SU-DHL-6 (cell line): Measurements from ENCODE around the gene FUCA1.
"Not testable (repeated sequence)": the region's sequence is repeated elsewhere in the genome, so short reads cannot be mapped to it uniquely, and the experiment has no call there.

Experiments
- H2AFZ ChIP-seq: fragments of 200-600 bp; sonication (generic); 2 replicates; pipeline ENCODE4 v1.6.1; 2014; ENCODE audit warnings: low read depth, mild to moderate bottlenecking, moderate library complexity, mixed read lengths, antibody characterized with exemption, low read length; ENCODE audit not compliant: severe bottlenecking
- H3F3A ChIP-seq: fragments of 200-600 bp; shearing (Covaris generic); 2 replicates; pipeline ENCODE4 v1.6.0; 2016; ENCODE audit warnings: antibody characterized with exemption, mild to moderate bottlenecking; ENCODE audit not compliant: insufficient read depth
- H3K27ac ChIP-seq: fragments of 200-600 bp; sonication (generic); 2 replicates; pipeline ENCODE4 v1.5.1; 2016; ENCODE audit warnings: low read depth, mild to moderate bottlenecking, low read length, moderate library complexity, mixed read lengths
- H3K27me3 ChIP-seq: fragments of 200-600 bp; sonication (generic), shearing (Covaris generic); 2 replicates; pipeline ENCODE4 v1.6.0; 2014; ENCODE audit warnings: mild to moderate bottlenecking, low read length
- H3K36me3 ChIP-seq: fragments of 200-600 bp; sonication (generic); 2 replicates; pipeline ENCODE4 v1.6.1; 2014; ENCODE audit warnings: mild to moderate bottlenecking, low read length, mixed read lengths
- H3K4me2 ChIP-seq: fragments of 300-600, 200-600 bp; shearing (Covaris generic), sonication (generic); 2 replicates; pipeline ENCODE4 v1.6.0; 2014; ENCODE audit warnings: low read length, low read depth, mild to moderate bottlenecking; ENCODE audit not compliant: poor library complexity, severe bottlenecking
- H3K4me3 ChIP-seq: fragments of 200-600 bp; sonication (generic); 2 replicates; pipeline ENCODE4 v1.5.1; 2014; ENCODE audit warnings: antibody characterized with exemption, low read length, mild to moderate bottlenecking, mixed read lengths; ENCODE audit not compliant: insufficient read depth, poor library complexity, severe bottlenecking
- H3K79me2 ChIP-seq: fragments of 200-600 bp; sonication (generic); 2 replicates; pipeline ENCODE4 v1.6.1; 2014; ENCODE audit warnings: mild to moderate bottlenecking, low read length, moderate library complexity; ENCODE audit not compliant: insufficient read depth
- H3K9ac ChIP-seq: fragments of 200-600 bp; sonication (generic); 2 replicates; pipeline ENCODE4 v1.7.0; 2014; ENCODE audit warnings: mild to moderate bottlenecking, low read length
- H3K9me2 ChIP-seq: fragments of 200-600 bp; sonication (generic); replicated peaks from 2 replicates; pipeline ENCODE4 v1.6.1; 2014; ENCODE audit warnings: low read length; ENCODE audit not compliant: insufficient read depth
- H3K9me3 ChIP-seq: fragments of 200-600 bp; sonication (generic); 2 replicates; pipeline ENCODE4 v1.6.1; 2014; ENCODE audit warnings: low read length, mixed read lengths; ENCODE audit not compliant: insufficient read depth
- H4K20me1 ChIP-seq: fragments of 200-600 bp; sonication (generic); 2 replicates; pipeline ENCODE4 v1.6.1; 2014; ENCODE audit warnings: low read depth, mild to moderate bottlenecking, antibody characterized with exemption, low read length, moderate library complexity, mixed read lengths
- CTCF ChIP-seq: fragments of 200-600 bp; sonication (generic); IDR thresholded peaks from one replicate; pipeline ENCODE4 v1.5.1; 2017; ENCODE audit warnings: antibody characterized with exemption, mild to moderate bottlenecking, low read length, moderate library complexity; ENCODE audit not compliant: insufficient read depth, poor library complexity, severe bottlenecking
- EZH2phosphoT487 ChIP-seq: fragments of 200-600 bp; sonication (generic), shearing (Covaris generic); conservative IDR thresholded peaks from 2 replicates; pipeline ENCODE4 v1.6.1; 2018; ENCODE audit warnings: mild to moderate bottlenecking, antibody characterized with exemption, low read length, moderate library complexity, mixed read lengths

Gene FUCA1

GRCh38 chr1:23854568-23854967 is 13.5 kb downstream of the FUCA1 start:
- Histone ChIP-seq H4K20me1 (no peaks in the 10 kb centered on the region), H3K9me2 (no peaks in the 10 kb centered on the region), H3K27me3 (no peaks in the 10 kb centered on the region), H3K9me3 (no peaks in the 10 kb centered on the region), H3K4me3 (no peak overlapping the region), H3F3A (peaks cover 3% of the 10 kb centered on the region; the same call in 1 of the 2 replicates), H3K79me2 (no peaks in the 10 kb centered on the region), H3K27ac (no peak overlapping the region), H3K4me2 (no peak overlapping the region), H2AFZ (no peak overlapping the region), H3K9ac (no peak overlapping the region), H3K36me3 (no peaks in the 10 kb centered on the region)
- no peak for TF ChIP-seq EZH2phosphoT487
- peak; percentile 37 for TF ChIP-seq CTCF

- H3K36me3 ChIP-seq, H3K9me3 ChIP-seq, H3K4me2 ChIP-seq, H3K79me2 ChIP-seq, H2AFZ ChIP-seq, H3K9ac ChIP-seq, H3K4me3 ChIP-seq, H3K9me2 ChIP-seq, H3K27ac ChIP-seq, H3F3A ChIP-seq, H3K27me3 ChIP-seq, H4K20me1 ChIP-seq: not testable (repeated sequence)
These were observed 15.0 kb downstream of the FUCA1 start for GRCh38 chr1:23853124-23853523.

GRCh38 chr1:23851406-23851805 is 16.7 kb downstream of the FUCA1 start:
- H3K36me3 ChIP-seq, H3K4me2 ChIP-seq, H2AFZ ChIP-seq, H3F3A ChIP-seq, H4K20me1 ChIP-seq, H3K4me3 ChIP-seq, H3K9ac ChIP-seq, H3K27me3 ChIP-seq, H3K79me2 ChIP-seq, H3K9me2 ChIP-seq, H3K9me3 ChIP-seq, H3K27ac ChIP-seq: not testable (repeated sequence)

- Histone ChIP-seq H3K36me3 (peaks cover 7% of the 10 kb centered on the region; the same call in 1 of the 2 replicates), H2AFZ (no peak overlapping the region), H3K79me2 (no peaks in the 10 kb centered on the region), H3K9me2 (no peaks in the 10 kb centered on the region), H3K27me3 (no peaks in the 10 kb centered on the region), H4K20me1 (no peaks in the 10 kb centered on the region), H3K9me3 (no peaks in the 10 kb centered on the region), H3K9ac (no peak overlapping the region), H3K27ac (no peak overlapping the region), H3K4me2 (no peak overlapping the region), H3K4me3 (no peak overlapping the region), H3F3A (no peaks in the 10 kb centered on the region)
- no peak for TF ChIP-seq CTCF
- TF ChIP-seq EZH2phosphoT487 = no peak
These were observed 19.1 kb downstream of the FUCA1 start for GRCh38 chr1:23848673-23849616.

- not testable (repeated sequence) for H2AFZ ChIP-seq, H3K9ac ChIP-seq, H4K20me1 ChIP-seq, H3K4me2 ChIP-seq, H3K9me3 ChIP-seq, H3K79me2 ChIP-seq, H3K27me3 ChIP-seq, H3K27ac ChIP-seq, H3K4me3 ChIP-seq, H3F3A ChIP-seq, H3K9me2 ChIP-seq, H3K36me3 ChIP-seq
These were observed 20.5 kb downstream of the FUCA1 start for GRCh38 chr1:23847482-23848095.
